ENCODE data around the gene AAMP. TPM values are rescaled to one million over a fixed set of nuclear protein-coding genes. Genes with fewer than 3 reads are reported as not detected.

The AAMP gene
- polyA plus RNA-seq, 1 donor from 2014 or later: 249 TPM

DNA sequence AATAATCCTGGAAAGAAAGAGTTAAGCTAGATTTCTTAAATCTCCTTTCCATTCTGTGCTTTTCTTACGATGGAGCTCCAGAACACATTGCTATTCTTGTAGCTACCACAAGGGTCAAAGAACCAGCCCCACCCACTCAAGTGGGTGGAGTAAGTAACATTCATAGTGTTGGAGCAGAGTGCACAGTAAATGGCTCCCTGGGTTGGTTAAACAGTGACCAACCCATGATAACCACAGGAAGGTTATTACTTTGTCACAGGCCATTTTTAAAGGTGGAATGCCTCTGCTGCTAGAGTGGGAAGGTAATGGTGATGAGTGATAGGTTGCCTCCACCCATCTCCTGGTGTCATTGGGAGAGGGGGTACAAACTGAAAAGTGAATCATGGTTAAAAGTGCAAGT lies 39.1 kb downstream of the AAMP start:
- no peaks in the 10 kb centered on the region for H3K9me2 ChIP-seq (ENCODE audit: insufficient read depth, low read length)
- H3K4me2 ChIP-seq (ENCODE audit: low read length): no peak overlapping the region

DNA sequence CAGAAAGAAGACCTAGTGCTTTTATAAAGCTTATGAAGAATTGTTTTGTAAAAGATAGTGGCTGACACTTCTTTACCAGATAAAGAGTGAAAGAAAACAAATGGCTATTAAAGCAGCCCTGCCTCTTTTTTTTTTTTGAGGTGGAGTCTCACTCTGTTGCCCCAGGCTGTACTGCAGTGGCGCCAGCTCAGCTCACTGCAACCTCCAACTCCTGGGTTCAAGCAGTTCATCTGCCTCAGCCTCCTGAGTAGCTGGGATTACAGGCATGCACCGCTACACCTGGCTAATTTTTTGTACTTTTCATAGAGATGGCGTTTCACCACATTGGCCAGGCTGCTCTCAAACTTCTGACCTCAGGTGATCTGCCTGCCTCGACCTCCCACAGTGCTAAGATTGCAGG lies 40.1 kb downstream of the AAMP start:
- no peak overlapping the region for H3K4me3 ChIP-seq (ENCODE audit: low read length)
- no peak overlapping the region for H2AFZ ChIP-seq (ENCODE audit: low read depth, low read length)
- no peaks in the 10 kb centered on the region for H3F3A ChIP-seq (ENCODE audit: insufficient read depth, low read length, poor library complexity, severe bottlenecking)
- peaks cover 9% of the 10 kb centered on the region for H3K36me3 ChIP-seq (ENCODE audit: insufficient read depth, low read length)
- H3K27me3 ChIP-seq (ENCODE audit: insufficient read depth, low read depth, low read length): no peaks in the 10 kb centered on the region
- no peak overlapping the region for H3K27ac ChIP-seq (ENCODE audit: low read length)
- H3K79me2 ChIP-seq (replicated peaks; ENCODE audit: insufficient read depth, low read length): peaks cover 4% of the 10 kb centered on the region
- no peak overlapping the region for H3K9ac ChIP-seq (ENCODE audit: low read length)
- no peaks in the 10 kb centered on the region for H3K9me3 ChIP-seq (ENCODE audit: low read length)
- H3K4me2 ChIP-seq (ENCODE audit: low read length): no peak overlapping the region
- no peaks in the 10 kb centered on the region for H4K20me1 ChIP-seq (ENCODE audit: insufficient read depth)
- H3K9me2 ChIP-seq (ENCODE audit: insufficient read depth, low read length): no peaks in the 10 kb centered on the region
- TF ChIP-seq MXI1 (conservative IDR thresholded peaks at IDR 0.05; ENCODE audit: poor library complexity, severe bottlenecking) (no peak), EZH2 (IDR thresholded peaks at IDR 0.05; ENCODE audit: borderline replicate concordance, insufficient read depth, low read length, poor library complexity, severe bottlenecking) (no peak), SMC3 (conservative IDR thresholded peaks at IDR 0.05; ENCODE audit: poor library complexity) (no peak), EP300 (conservative IDR thresholded peaks at IDR 0.05; ENCODE audit: poor library complexity, severe bottlenecking) (no peak), POLR2AphosphoS5 (IDR thresholded peaks at IDR 0.05) (no peak), RAD21 (conservative IDR thresholded peaks at IDR 0.05) (no peak), TAF1 (IDR thresholded peaks at IDR 0.05; ENCODE audit: low read depth) (no peak)
- TF ChIP-seq, protein P1, sequence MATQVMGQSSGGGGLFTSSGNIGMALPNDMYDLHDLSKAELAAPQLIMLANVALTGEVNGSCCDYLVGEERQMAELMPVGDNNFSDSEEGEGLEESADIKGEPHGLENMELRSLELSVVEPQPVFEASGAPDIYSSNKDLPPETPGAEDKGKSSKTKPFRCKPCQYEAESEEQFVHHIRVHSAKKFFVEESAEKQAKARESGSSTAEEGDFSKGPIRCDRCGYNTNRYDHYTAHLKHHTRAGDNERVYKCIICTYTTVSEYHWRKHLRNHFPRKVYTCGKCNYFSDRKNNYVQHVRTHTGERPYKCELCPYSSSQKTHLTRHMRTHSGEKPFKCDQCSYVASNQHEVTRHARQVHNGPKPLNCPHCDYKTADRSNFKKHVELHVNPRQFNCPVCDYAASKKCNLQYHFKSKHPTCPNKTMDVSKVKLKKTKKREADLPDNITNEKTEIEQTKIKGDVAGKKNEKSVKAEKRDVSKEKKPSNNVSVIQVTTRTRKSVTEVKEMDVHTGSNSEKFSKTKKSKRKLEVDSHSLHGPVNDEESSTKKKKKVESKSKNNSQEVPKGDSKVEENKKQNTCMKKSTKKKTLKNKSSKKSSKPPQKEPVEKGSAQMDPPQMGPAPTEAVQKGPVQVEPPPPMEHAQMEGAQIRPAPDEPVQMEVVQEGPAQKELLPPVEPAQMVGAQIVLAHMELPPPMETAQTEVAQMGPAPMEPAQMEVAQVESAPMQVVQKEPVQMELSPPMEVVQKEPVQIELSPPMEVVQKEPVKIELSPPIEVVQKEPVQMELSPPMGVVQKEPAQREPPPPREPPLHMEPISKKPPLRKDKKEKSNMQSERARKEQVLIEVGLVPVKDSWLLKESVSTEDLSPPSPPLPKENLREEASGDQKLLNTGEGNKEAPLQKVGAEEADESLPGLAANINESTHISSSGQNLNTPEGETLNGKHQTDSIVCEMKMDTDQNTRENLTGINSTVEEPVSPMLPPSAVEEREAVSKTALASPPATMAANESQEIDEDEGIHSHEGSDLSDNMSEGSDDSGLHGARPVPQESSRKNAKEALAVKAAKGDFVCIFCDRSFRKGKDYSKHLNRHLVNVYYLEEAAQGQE (IDR thresholded peaks at IDR 0.05; ENCODE audit: borderline replicate concordance): no peak
- TF ChIP-seq, protein P2, sequence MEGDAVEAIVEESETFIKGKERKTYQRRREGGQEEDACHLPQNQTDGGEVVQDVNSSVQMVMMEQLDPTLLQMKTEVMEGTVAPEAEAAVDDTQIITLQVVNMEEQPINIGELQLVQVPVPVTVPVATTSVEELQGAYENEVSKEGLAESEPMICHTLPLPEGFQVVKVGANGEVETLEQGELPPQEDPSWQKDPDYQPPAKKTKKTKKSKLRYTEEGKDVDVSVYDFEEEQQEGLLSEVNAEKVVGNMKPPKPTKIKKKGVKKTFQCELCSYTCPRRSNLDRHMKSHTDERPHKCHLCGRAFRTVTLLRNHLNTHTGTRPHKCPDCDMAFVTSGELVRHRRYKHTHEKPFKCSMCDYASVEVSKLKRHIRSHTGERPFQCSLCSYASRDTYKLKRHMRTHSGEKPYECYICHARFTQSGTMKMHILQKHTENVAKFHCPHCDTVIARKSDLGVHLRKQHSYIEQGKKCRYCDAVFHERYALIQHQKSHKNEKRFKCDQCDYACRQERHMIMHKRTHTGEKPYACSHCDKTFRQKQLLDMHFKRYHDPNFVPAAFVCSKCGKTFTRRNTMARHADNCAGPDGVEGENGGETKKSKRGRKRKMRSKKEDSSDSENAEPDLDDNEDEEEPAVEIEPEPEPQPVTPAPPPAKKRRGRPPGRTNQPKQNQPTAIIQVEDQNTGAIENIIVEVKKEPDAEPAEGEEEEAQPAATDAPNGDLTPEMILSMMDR (IDR thresholded peaks at IDR 0.05; ENCODE audit: poor library complexity, severe bottlenecking): no peak

More for the DNA sequence above, 39.1 kb downstream of the AAMP start:
- no peak overlapping the region for H3K4me3 ChIP-seq (ENCODE audit: low read length)
- no peaks in the 10 kb centered on the region for H4K20me1 ChIP-seq (ENCODE audit: insufficient read depth)
- H3K9me3 ChIP-seq (ENCODE audit: low read length): no peaks in the 10 kb centered on the region
- no peak for TF ChIP-seq RAD21 (conservative IDR thresholded peaks at IDR 0.05)
- TF ChIP-seq MXI1 (conservative IDR thresholded peaks at IDR 0.05; ENCODE audit: poor library complexity, severe bottlenecking): no peak
- no peak for TF ChIP-seq POLR2AphosphoS5 (IDR thresholded peaks at IDR 0.05)
- no peak for TF ChIP-seq EP300 (conservative IDR thresholded peaks at IDR 0.05; ENCODE audit: poor library complexity, severe bottlenecking)
- TF ChIP-seq SMC3 (conservative IDR thresholded peaks at IDR 0.05; ENCODE audit: poor library complexity): no peak
- no peak for TF ChIP-seq TAF1 (IDR thresholded peaks at IDR 0.05; ENCODE audit: low read depth)
- TF ChIP-seq, protein P1 (IDR thresholded peaks at IDR 0.05; ENCODE audit: borderline replicate concordance): no peak
- no peak for TF ChIP-seq EZH2 (IDR thresholded peaks at IDR 0.05; ENCODE audit: borderline replicate concordance, insufficient read depth, low read length, poor library complexity, severe bottlenecking)
- TF ChIP-seq, protein P2 (IDR thresholded peaks at IDR 0.05; ENCODE audit: poor library complexity, severe bottlenecking): no peak
- no peak overlapping the region for H3K27ac ChIP-seq (ENCODE audit: low read length)
- H3K9ac ChIP-seq (ENCODE audit: low read length): no peak overlapping the region
- no peaks in the 10 kb centered on the region for H3F3A ChIP-seq (ENCODE audit: insufficient read depth, low read length, poor library complexity, severe bottlenecking)
- H3K27me3 ChIP-seq (ENCODE audit: insufficient read depth, low read depth, low read length): no peaks in the 10 kb centered on the region
- H3K79me2 ChIP-seq (replicated peaks; ENCODE audit: insufficient read depth, low read length): peaks cover under 1% of the 10 kb centered on the region
- H2AFZ ChIP-seq (ENCODE audit: low read depth, low read length): no peak overlapping the region
- H3K36me3 ChIP-seq (ENCODE audit: insufficient read depth, low read length): peaks cover 11% of the 10 kb centered on the region
